SK-N-SH (cell line): Measurements from ENCODE around the gene CDH4. TPM values are rescaled to one million over a fixed set of nuclear protein-coding genes. Genes with fewer than 3 reads are reported as not detected.

Source experiments
- CTCF ChIA-PET: fragments of 300-600, 350-600 bp; formaldehyde crosslinking; extraction: SDS; loops from one replicate; lab custom pipeline; 2021; lab: Yijun Ruan, JAX
- POLR2A ChIA-PET: fragments of 350-600 bp; sonication (Branson Sonifier 250); formaldehyde crosslinking; extraction: SDS; loops from one replicate; lab custom pipeline; 2020; ENCODE audit warnings: antibody characterized with exemption, inconsistent platforms; lab: Yijun Ruan, JAX
- DNase-seq: peaks from one replicate; pipeline ENCODE4 v3.0.0; 2012
- H2AFZ ChIP-seq: fragments of 200-600 bp; sonication (generic); 2 replicates; pipeline ENCODE4 v1.8.1; 2016; ENCODE audit warnings: antibody characterized with exemption, mild to moderate bottlenecking, low read depth
- H3F3A ChIP-seq: fragments of 200-600 bp; sonication (generic); replicated peaks from 2 replicates; pipeline ENCODE3; 2016; ENCODE audit warnings: antibody characterized with exemption, mild to moderate bottlenecking; ENCODE audit not compliant: insufficient read depth
- H3K27ac ChIP-seq, 2 experiments: fragments of 200-500 bp in 1 of 2; fragments of 200-600 bp in 1 of 2; sonication (Bioruptor generic) in 1 of 2; sonication (generic), shearing (Covaris generic) in 1 of 2; 2 replicates each; pipeline versions ENCODE4 v1.5.1 to v1.6.1; 2014 to 2016; ENCODE audit warnings: low read depth in 2 of 2, inconsistent platforms in 1 of 2, low read length in 1 of 2, mild to moderate bottlenecking in 1 of 2, mixed read lengths in 1 of 2
- H3K27me3 ChIP-seq: fragments of 200-600 bp; sonication (generic), shearing (Covaris generic); 2 replicates; pipeline ENCODE4 v1.6.1; 2016; ENCODE audit warnings: mixed run types; ENCODE audit not compliant: insufficient read depth
- H3K36me3 ChIP-seq, 2 experiments: fragments of 200-500 bp in 1 of 2; fragments of 200-600 bp in 1 of 2; sonication (Bioruptor generic) in 1 of 2; sonication (generic) in 1 of 2; replicated peaks in 1 of 2; 2 replicates each; pipeline versions ENCODE3 to v1.5.1; 2014 to 2016; ENCODE audit warnings: low read length in 1 of 2, mild to moderate bottlenecking in 1 of 2; ENCODE audit not compliant: insufficient read depth in 2 of 2, control insufficient read depth in 1 of 2
- H3K4me1 ChIP-seq, 2 experiments: fragments of 200-500 bp in 1 of 2; fragments of 200-600 bp in 1 of 2; sonication (Bioruptor generic) in 1 of 2; sonication (generic), shearing (Covaris generic) in 1 of 2; 2 replicates each; pipeline versions ENCODE4 v1.5.1 to v1.6.1; 2014 to 2016; ENCODE audit warnings: low read depth in 1 of 2, low read length in 1 of 2, mixed run types in 1 of 2; ENCODE audit not compliant: insufficient read depth in 2 of 2, control insufficient read depth in 1 of 2
- H3K4me2 ChIP-seq: fragments of 200-600 bp; sonication (generic), shearing (Covaris generic); 2 replicates; pipeline ENCODE4 v1.6.1; 2017; ENCODE audit warnings: mixed run types
- H3K4me3 ChIP-seq, 2 experiments: fragments of 200-500 bp in 1 of 2; fragments of 200-600 bp in 1 of 2; sonication (Bioruptor generic) in 1 of 2; sonication (generic), shearing (Covaris generic) in 1 of 2; 2 replicates each; pipeline versions ENCODE4 v1.5.1 to v1.8.1; 2014 to 2016; ENCODE audit warnings: low read depth in 2 of 2, inconsistent platforms in 1 of 2, low read length in 1 of 2, mild to moderate bottlenecking in 1 of 2, mixed read lengths in 1 of 2, moderate library complexity in 1 of 2
- H3K79me2 ChIP-seq: fragments of 200-600 bp; sonication (generic); 2 replicates; pipeline ENCODE4 v1.8.1; 2017; ENCODE audit warnings: mild to moderate bottlenecking; ENCODE audit not compliant: insufficient read depth
- H3K9ac ChIP-seq: fragments of 200-600 bp; sonication (generic); 2 replicates; pipeline ENCODE4 v1.6.1; 2017; ENCODE audit warnings: mixed run types
- H3K9me2 ChIP-seq: fragments of 200-600 bp; sonication (generic); 2 replicates; pipeline ENCODE4 v1.6.1; 2017; ENCODE audit warnings: mixed run types
- H3K9me3 ChIP-seq: fragments of 200-600 bp; sonication (generic); 2 replicates; pipeline ENCODE4 v1.6.1; 2017; ENCODE audit warnings: mixed run types, mild to moderate bottlenecking, moderate library complexity
- H4K20me1 ChIP-seq: fragments of 200-600 bp; sonication (generic); 2 replicates; pipeline ENCODE4 v1.6.1; 2017; ENCODE audit warnings: mild to moderate bottlenecking, mixed run types; ENCODE audit not compliant: insufficient read depth
- CHD2 ChIP-seq: fragments of 150-350 bp; IDR thresholded peaks from 2 replicates; pipeline ENCODE4 v1.6.1; 2018; ENCODE audit warnings: low read length; ENCODE audit not compliant: partially characterized antibody
- EZH2phosphoT487 ChIP-seq: fragments of 200-600 bp; sonication (generic); IDR thresholded peaks from 2 replicates; pipeline ENCODE4 v1.6.1; 2017; ENCODE audit warnings: low read depth, mixed run types, mild to moderate bottlenecking, antibody characterized with exemption, moderate library complexity, borderline replicate concordance
- FOXM1 ChIP-seq: IDR thresholded peaks from 2 replicates; pipeline ENCODE4 v1.4.0; 2012; ENCODE audit warnings: low read depth, mild to moderate bottlenecking
- JUND ChIP-seq: IDR thresholded peaks from 2 replicates; pipeline ENCODE4 v1.4.0; 2012
- NFIC ChIP-seq: IDR thresholded peaks from 2 replicates; pipeline ENCODE4 v1.4.0; 2012; ENCODE audit warnings: borderline replicate concordance
- RFX5 ChIP-seq: IDR thresholded peaks from 2 replicates; pipeline ENCODE4 v1.6.1; 2012; ENCODE audit warnings: mild to moderate bottlenecking, improper control_type of control experiment, low read length
- RXRA ChIP-seq: IDR thresholded peaks from 2 replicates; pipeline ENCODE4 v1.4.0; 2012; ENCODE audit warnings: low read depth, mild to moderate bottlenecking, borderline replicate concordance
- TAF1 ChIP-seq: IDR thresholded peaks from 2 replicates; pipeline ENCODE4 v1.6.1; 2012; ENCODE audit warnings: low read depth, mild to moderate bottlenecking, low read length, moderate library complexity, borderline replicate concordance
- TCF12 ChIP-seq: IDR thresholded peaks from 2 replicates; pipeline ENCODE4 v1.4.0; 2012
- USF2 ChIP-seq: fragments of 150-350 bp; IDR thresholded peaks from 2 replicates; pipeline ENCODE4 v1.6.1; 2017; ENCODE audit warnings: antibody characterized with exemption, low read length, low read depth, borderline replicate concordance
- WGBS: methylation state at CpG from one replicate; pipeline ENCODE4 v1.1.6; 2017; ENCODE audit warnings: low lambda C conversion rate; 5-methylcytosine and 5-hydroxymethylcytosine counted together
- polyA plus RNA-seq, 3 experiments: library from polyadenylated mRNA; depleted of rRNA; stranded (reverse); fragments of >200 nt; gene quantifications; 2 replicates each; pipeline ENCODE4 v1.2.3, GENCODE V29; 2012
- TF ChIP-seq, protein P1 (sequence below): fragments of 200-600 bp; sonication (generic); IDR thresholded peaks from 2 replicates; pipeline ENCODE4 v1.6.1; 2017; ENCODE audit warnings: antibody characterized with exemption, mild to moderate bottlenecking, moderate library complexity
- TF ChIP-seq, protein P2 (sequence below): IDR thresholded peaks from 2 replicates; pipeline ENCODE4 v1.4.0; 2012; ENCODE audit warnings: low read depth, borderline replicate concordance
- TF ChIP-seq, protein P3 (sequence below): fragments of 150-350 bp; IDR thresholded peaks from 2 replicates; pipeline ENCODE4 v1.6.1; 2016; ENCODE audit warnings: mild to moderate bottlenecking, low read depth, low read length
- TF ChIP-seq, protein P4 (sequence below): IDR thresholded peaks from 2 replicates; pipeline ENCODE4 v1.6.1; 2012; ENCODE audit warnings: mild to moderate bottlenecking, low read depth, low read length, moderate library complexity

The CDH4 gene
- polyA plus RNA-seq, 1 of the 3 experiments (the other 2 are of a cell fraction), result not detected

DNA sequence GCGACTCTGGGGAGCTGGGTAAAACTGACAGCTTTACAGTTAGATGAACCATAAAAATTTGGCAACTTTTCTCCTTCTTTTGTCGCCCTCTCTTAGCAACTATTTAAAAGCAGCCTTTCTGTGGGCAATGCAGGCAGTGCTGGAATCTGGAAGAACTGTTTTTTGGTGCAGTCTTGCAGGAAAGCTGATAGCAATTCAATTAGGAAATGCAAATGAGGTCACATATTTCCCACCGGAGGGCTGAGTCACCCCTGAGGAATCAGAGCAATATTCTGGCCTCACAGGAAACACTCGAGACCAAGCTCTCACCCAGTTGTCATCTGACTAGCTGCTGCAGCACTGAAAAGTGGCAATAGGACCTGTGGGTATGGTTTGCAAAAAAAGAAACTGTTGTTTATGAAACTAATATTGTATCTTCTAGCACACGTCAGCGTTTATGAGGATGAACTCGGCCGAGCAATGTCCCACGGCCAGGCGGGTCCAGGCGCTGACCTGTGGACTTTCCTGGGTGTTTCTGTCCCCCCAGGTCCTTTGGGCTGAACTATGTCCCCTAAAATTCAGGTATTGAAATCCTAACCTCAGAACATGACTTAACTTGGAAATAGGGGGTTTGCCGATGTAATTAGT is 501.4 kb downstream of the CDH4 start (continued):
- TF ChIP-seq RFX5, result no peak
- TF ChIP-seq NFIC, result no peak

DNA sequence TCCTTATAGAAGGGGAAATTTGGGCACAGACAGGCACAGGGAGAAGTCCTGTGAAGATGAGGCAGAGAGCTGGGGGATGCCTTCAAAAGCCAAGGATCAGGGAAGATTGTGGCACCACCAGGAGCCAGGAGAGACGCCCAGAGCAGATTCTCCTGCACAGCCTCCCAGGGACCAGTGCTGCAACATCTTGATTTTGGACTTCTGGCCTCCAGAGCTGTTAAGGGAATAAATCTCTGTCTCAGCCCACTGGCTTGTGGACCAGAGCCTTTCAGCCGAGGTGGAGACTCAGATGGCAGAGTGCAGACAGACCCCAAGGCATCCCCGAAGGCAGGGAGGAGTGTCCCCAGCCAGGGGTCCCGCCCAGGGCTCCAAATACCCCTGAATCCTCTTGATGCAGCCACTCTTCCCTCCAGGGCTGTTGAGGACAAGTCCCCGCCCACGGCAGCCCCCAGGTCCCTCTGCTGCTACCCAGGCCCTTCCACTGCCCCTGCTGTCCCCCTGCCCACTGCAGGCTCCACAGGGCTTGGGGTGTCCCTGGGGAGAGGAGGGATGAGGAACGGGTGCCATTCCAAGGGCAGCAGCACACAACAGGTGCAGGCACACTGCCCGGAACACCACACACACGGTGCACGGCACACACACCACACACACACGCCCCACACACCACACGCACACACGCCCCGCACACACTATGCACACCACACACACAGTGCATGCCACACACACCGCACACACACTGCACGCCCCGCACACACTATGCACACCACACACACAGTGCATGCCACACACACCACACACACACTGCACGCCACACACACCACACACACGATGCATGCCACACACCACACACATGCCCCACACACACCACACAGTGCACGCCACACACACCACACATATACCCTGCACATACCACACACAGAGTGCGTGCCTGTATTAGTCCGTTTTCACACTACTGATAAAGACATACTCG is 502.2 kb downstream of the CDH4 start:
- POLR2A ChIA-PET, result no interaction called here
- Histone ChIP-seq H2AFZ (no peak overlapping the region), H3K27ac (no peak overlapping the region), H3K36me3 (no peaks in the 10 kb centered on the region), H3K4me2 (no peak overlapping the region)
- WGBS, result 75% methylated on average over 18 of the region's 23 CpGs
- TF ChIP-seq, protein P1, sequence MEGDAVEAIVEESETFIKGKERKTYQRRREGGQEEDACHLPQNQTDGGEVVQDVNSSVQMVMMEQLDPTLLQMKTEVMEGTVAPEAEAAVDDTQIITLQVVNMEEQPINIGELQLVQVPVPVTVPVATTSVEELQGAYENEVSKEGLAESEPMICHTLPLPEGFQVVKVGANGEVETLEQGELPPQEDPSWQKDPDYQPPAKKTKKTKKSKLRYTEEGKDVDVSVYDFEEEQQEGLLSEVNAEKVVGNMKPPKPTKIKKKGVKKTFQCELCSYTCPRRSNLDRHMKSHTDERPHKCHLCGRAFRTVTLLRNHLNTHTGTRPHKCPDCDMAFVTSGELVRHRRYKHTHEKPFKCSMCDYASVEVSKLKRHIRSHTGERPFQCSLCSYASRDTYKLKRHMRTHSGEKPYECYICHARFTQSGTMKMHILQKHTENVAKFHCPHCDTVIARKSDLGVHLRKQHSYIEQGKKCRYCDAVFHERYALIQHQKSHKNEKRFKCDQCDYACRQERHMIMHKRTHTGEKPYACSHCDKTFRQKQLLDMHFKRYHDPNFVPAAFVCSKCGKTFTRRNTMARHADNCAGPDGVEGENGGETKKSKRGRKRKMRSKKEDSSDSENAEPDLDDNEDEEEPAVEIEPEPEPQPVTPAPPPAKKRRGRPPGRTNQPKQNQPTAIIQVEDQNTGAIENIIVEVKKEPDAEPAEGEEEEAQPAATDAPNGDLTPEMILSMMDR, result no peak
- TF ChIP-seq, protein P2, sequence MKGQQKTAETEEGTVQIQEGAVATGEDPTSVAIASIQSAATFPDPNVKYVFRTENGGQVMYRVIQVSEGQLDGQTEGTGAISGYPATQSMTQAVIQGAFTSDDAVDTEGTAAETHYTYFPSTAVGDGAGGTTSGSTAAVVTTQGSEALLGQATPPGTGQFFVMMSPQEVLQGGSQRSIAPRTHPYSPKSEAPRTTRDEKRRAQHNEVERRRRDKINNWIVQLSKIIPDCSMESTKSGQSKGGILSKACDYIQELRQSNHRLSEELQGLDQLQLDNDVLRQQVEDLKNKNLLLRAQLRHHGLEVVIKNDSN, result no peak
- TF ChIP-seq, protein P3, sequence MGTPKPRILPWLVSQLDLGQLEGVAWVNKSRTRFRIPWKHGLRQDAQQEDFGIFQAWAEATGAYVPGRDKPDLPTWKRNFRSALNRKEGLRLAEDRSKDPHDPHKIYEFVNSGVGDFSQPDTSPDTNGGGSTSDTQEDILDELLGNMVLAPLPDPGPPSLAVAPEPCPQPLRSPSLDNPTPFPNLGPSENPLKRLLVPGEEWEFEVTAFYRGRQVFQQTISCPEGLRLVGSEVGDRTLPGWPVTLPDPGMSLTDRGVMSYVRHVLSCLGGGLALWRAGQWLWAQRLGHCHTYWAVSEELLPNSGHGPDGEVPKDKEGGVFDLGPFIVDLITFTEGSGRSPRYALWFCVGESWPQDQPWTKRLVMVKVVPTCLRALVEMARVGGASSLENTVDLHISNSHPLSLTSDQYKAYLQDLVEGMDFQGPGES, result no peak
- TF ChIP-seq RXRA (no peak), NFIC (no peak), EZH2phosphoT487 (no peak), JUND (no peak), FOXM1 (no peak), TAF1 (no peak), CHD2 (no peak), USF2 (no peak), TCF12 (no peak)
- TF ChIP-seq, protein P4, sequence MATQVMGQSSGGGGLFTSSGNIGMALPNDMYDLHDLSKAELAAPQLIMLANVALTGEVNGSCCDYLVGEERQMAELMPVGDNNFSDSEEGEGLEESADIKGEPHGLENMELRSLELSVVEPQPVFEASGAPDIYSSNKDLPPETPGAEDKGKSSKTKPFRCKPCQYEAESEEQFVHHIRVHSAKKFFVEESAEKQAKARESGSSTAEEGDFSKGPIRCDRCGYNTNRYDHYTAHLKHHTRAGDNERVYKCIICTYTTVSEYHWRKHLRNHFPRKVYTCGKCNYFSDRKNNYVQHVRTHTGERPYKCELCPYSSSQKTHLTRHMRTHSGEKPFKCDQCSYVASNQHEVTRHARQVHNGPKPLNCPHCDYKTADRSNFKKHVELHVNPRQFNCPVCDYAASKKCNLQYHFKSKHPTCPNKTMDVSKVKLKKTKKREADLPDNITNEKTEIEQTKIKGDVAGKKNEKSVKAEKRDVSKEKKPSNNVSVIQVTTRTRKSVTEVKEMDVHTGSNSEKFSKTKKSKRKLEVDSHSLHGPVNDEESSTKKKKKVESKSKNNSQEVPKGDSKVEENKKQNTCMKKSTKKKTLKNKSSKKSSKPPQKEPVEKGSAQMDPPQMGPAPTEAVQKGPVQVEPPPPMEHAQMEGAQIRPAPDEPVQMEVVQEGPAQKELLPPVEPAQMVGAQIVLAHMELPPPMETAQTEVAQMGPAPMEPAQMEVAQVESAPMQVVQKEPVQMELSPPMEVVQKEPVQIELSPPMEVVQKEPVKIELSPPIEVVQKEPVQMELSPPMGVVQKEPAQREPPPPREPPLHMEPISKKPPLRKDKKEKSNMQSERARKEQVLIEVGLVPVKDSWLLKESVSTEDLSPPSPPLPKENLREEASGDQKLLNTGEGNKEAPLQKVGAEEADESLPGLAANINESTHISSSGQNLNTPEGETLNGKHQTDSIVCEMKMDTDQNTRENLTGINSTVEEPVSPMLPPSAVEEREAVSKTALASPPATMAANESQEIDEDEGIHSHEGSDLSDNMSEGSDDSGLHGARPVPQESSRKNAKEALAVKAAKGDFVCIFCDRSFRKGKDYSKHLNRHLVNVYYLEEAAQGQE, result no peak
- TF ChIP-seq, all 33 proteins: peak for 0
- Histone ChIP-seq H3K9me3 (no peaks in the 10 kb centered on the region), H3K9me2 (no peaks in the 10 kb centered on the region), H3K27me3 (no peaks in the 10 kb centered on the region), H3F3A (no peaks in the 10 kb centered on the region), H3K9ac (no peak overlapping the region), H4K20me1 (no peaks in the 10 kb centered on the region), H3K4me3 (no peak overlapping the region), H3K79me2 (no peaks in the 10 kb centered on the region), H3K4me1 (no peaks in the 10 kb centered on the region)
- no peak for DNase-seq
- CTCF ChIA-PET, result no interaction called here
